PC-3 (cell line): Measurements from ENCODE around the gene TMED7. TPM values are rescaled to one million over a fixed set of nuclear protein-coding genes. Genes with fewer than 3 reads are reported as not detected.

Source experiments
- ATAC-seq: fragments of 200-7000 bp; cut with Tn5 transposase; 2 replicates; pipeline ENCODE4 v1.9.1; 2020; ENCODE audit warnings: mild to moderate bottlenecking, moderate library complexity
- BruUV-seq: library from RNA; stranded (reverse); fragments of 400-500 nt; replicated peaks from 2 replicates; lab custom pipeline; 2021; lab: Mats Ljungman, UMichigan
- CTCF ChIA-PET: fragments of 300-600 bp; sonication (Branson Sonifier 250); formaldehyde crosslinking; loops from one replicate; lab custom pipeline; 2022; ENCODE audit warnings: antibody characterized with exemption; lab: Charles Lee
- POLR2A ChIA-PET: fragments of 300-600 bp; sonication (Branson Sonifier 250); formaldehyde crosslinking; loops from one replicate; lab custom pipeline; 2022; ENCODE audit warnings: antibody characterized with exemption; ENCODE audit not compliant: unreplicated experiment; lab: Charles Lee
- DNase-seq: peaks from one replicate; pipeline ENCODE4 v3.0.0-alpha.2; 2015
- H2AFZ ChIP-seq: fragments of 300-600 bp; sonication (generic); 2 replicates; pipeline ENCODE4 v1.6.0; 2016; ENCODE audit warnings: antibody characterized with exemption, low read length
- H3F3A ChIP-seq: fragments of 300-600 bp; sonication (generic); one replicate; pipeline ENCODE4 v1.6.0; 2017; ENCODE audit warnings: antibody characterized with exemption, low read length, control low read depth, mild to moderate bottlenecking; ENCODE audit not compliant: unreplicated experiment
- H3K27ac ChIP-seq: fragments of 300-600 bp; sonication (generic); 2 replicates; pipeline ENCODE4 v1.5.1; 2016; ENCODE audit warnings: mild to moderate bottlenecking, low read length
- H3K27me3 ChIP-seq: fragments of 300-600 bp; sonication (generic); 2 replicates; pipeline ENCODE4 v1.6.1; 2016; ENCODE audit warnings: low read length, mixed read lengths
- H3K36me3 ChIP-seq: fragments of 300-600 bp; sonication (generic); 2 replicates; pipeline ENCODE4 v1.6.1; 2016; ENCODE audit warnings: low read depth, mixed run types, low read length, mixed read lengths
- H3K4me1 ChIP-seq: fragments of 300-600 bp; sonication (generic); 2 replicates; pipeline ENCODE4 v1.5.1; 2016; ENCODE audit warnings: low read length; ENCODE audit not compliant: insufficient read depth
- H3K4me2 ChIP-seq: fragments of 300-600 bp; sonication (generic); 2 replicates; pipeline ENCODE4 v1.6.0; 2016; ENCODE audit warnings: low read length
- H3K4me3 ChIP-seq: fragments of 300-600 bp; sonication (generic); 2 replicates; pipeline ENCODE4 v1.5.1; 2016; ENCODE audit warnings: mild to moderate bottlenecking, low read length, mixed read lengths
- H3K79me2 ChIP-seq: fragments of 300-600 bp; sonication (generic); 2 replicates; pipeline ENCODE4 v1.6.1; 2017; ENCODE audit warnings: low read length, mixed read lengths
- H3K9ac ChIP-seq: fragments of 300-600 bp; sonication (generic); 2 replicates; pipeline ENCODE4 v1.6.0; 2016; ENCODE audit warnings: mild to moderate bottlenecking, low read length
- H3K9me2 ChIP-seq: fragments of 300-600 bp; sonication (generic); replicated peaks from 2 replicates; pipeline ENCODE4 v1.6.1; 2016; ENCODE audit warnings: mixed run types, low read length, mixed read lengths
- H3K9me3 ChIP-seq: fragments of 300-600 bp; sonication (generic); 2 replicates; pipeline ENCODE4 v1.6.1; 2016; ENCODE audit warnings: low read length, mixed read lengths
- H4K20me1 ChIP-seq: fragments of 300-600 bp; sonication (generic); 2 replicates; pipeline ENCODE4 v1.6.1; 2016; ENCODE audit warnings: low read length, mixed read lengths
- EZH2 ChIP-seq: fragments of 300-600 bp; sonication (generic); IDR thresholded peaks from one replicate; pipeline ENCODE4 v1.6.1; 2017; ENCODE audit warnings: antibody characterized with exemption, mild to moderate bottlenecking, low read length; ENCODE audit not compliant: unreplicated experiment
- EZH2phosphoT487 ChIP-seq: fragments of 300-600 bp; sonication (generic); IDR thresholded peaks from 2 replicates; pipeline ENCODE4 v1.6.1; 2018; ENCODE audit warnings: mild to moderate bottlenecking, antibody characterized with exemption, low read length, borderline replicate concordance
- intact Hi-C: fragments of 100-400 bp; cut with micrococcal nuclease; formaldehyde crosslinking; loops from 2 replicates; pipeline ENCODE4 v1.9.0; 2023
- total RNA-seq: library from RNA; depleted of rRNA; stranded (reverse); fragments of >200 nt; gene quantifications from 2 replicates; pipeline ENCODE4 v1.2.3, GENCODE V29; 2014
- TF ChIP-seq, protein P1 (sequence below): fragments of 300-600 bp; sonication (generic); conservative IDR thresholded peaks from 2 replicates; pipeline ENCODE4 v1.5.1; 2017; ENCODE audit warnings: antibody characterized with exemption, low read depth, mild to moderate bottlenecking, low read length

TMED7 gene
- total RNA-seq, 1 experiment from 2014 or later = 234 TPM

- Histone ChIP-seq H2AFZ (0 out of 2 replicates have a peak overlapping the region, but pooled peaks have one; percentile 92), H3K9me2 (no peaks in the 10 kb centered on the region), H3K4me3 (peak overlapping the region; percentile 91), H3K4me2 (peak overlapping the region; percentile 97), H4K20me1 (peaks cover 38% of the 10 kb centered on the region), H3K9me3 (no peaks in the 10 kb centered on the region), H3K4me1 (peaks cover 15% of the 10 kb centered on the region), H3K79me2 (peaks cover 58% of the 10 kb centered on the region), H3K27me3 (no peaks in the 10 kb centered on the region), H3K9ac (peak overlapping the region; percentile 94), H3K36me3 (peaks cover 9% of the 10 kb centered on the region; the same call in 1 of the 2 replicates), H3K27ac (peak overlapping the region; percentile 63; the same call in 1 of the 2 replicates), H3F3A (no peaks in the 10 kb centered on the region)
- TF ChIP-seq, protein P1, sequence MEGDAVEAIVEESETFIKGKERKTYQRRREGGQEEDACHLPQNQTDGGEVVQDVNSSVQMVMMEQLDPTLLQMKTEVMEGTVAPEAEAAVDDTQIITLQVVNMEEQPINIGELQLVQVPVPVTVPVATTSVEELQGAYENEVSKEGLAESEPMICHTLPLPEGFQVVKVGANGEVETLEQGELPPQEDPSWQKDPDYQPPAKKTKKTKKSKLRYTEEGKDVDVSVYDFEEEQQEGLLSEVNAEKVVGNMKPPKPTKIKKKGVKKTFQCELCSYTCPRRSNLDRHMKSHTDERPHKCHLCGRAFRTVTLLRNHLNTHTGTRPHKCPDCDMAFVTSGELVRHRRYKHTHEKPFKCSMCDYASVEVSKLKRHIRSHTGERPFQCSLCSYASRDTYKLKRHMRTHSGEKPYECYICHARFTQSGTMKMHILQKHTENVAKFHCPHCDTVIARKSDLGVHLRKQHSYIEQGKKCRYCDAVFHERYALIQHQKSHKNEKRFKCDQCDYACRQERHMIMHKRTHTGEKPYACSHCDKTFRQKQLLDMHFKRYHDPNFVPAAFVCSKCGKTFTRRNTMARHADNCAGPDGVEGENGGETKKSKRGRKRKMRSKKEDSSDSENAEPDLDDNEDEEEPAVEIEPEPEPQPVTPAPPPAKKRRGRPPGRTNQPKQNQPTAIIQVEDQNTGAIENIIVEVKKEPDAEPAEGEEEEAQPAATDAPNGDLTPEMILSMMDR = no peak
- no peak for TF ChIP-seq EZH2phosphoT487
- no peak for TF ChIP-seq EZH2
- intact Hi-C loops = loop anchor here (2.0 kb wide), 1 partner anchor 14 kb away; no protein-coding TSS in a partner anchor
- ChIA-PET CTCF (interaction anchor here (0.6 kb wide), 1 partner anchor 314 kb away, joined by 4 read pairs; no protein-coding TSS in a partner anchor), POLR2A (interaction anchor here (0.6 kb wide), 1 partner anchor 115 kb away, joined by 3 read pairs; no protein-coding TSS in a partner anchor)
- DNase-seq (no peak), ATAC-seq (no peak)
- no TSS peak for BruUV-seq
These were observed 842 bp downstream of the TMED7 start for GRCh38 chr5:115624994-115625393.

DNA sequence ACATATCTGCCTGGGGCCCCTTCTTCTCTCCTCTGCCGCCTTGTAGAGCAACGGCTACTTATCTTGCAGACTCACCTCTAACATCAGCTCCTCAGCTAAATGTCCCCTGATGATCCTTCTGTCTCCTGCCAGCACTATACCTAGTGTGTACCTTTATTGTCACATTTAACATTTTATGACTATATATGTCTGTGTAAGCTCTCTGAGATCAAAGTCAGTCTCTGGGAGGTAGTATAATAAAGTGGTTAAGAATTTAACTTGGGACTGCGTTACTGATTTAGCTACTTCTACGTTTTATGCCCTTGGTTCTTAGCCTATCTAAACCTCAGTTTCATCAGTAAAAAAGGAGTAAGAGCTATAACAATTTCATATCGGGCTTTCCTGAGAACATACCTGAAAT is 2.2 kb downstream of the TMED7 start:
- no peaks in the 10 kb centered on the region for H3K9me2 ChIP-seq
- H3K27me3 ChIP-seq = no peaks in the 10 kb centered on the region
- no TSS peak for BruUV-seq
- H3K4me2 ChIP-seq = peak overlapping the region; percentile 97
- peak overlapping the region; percentile 91 for H3K4me3 ChIP-seq
- H3K36me3 ChIP-seq = peaks cover 22% of the 10 kb centered on the region
- H4K20me1 ChIP-seq = peaks cover 38% of the 10 kb centered on the region
- peak overlapping the region; percentile 94; the same call in 1 of the 2 replicates for H3K9ac ChIP-seq
- peaks cover 15% of the 10 kb centered on the region for H3K4me1 ChIP-seq
- no peak overlapping the region for H2AFZ ChIP-seq
- no peaks in the 10 kb centered on the region for H3K9me3 ChIP-seq
- DNase-seq (no peak), ATAC-seq (no peak)
- H3F3A ChIP-seq = no peaks in the 10 kb centered on the region
- peaks cover 62% of the 10 kb centered on the region for H3K79me2 ChIP-seq
- H3K27ac ChIP-seq = no peak overlapping the region
- POLR2A ChIA-PET = no interaction called here
- intact Hi-C loops = loop anchor here (2.0 kb wide), 1 partner anchor 13 kb away; no protein-coding TSS in a partner anchor
- CTCF ChIA-PET = interaction anchor here (0.5 kb wide), 1 partner anchor 22 kb away, joined by 3 read pairs; no protein-coding TSS in a partner anchor
- TF ChIP-seq EZH2phosphoT487 (no peak), EZH2 (no peak)
- TF ChIP-seq, protein P1 = no peak

- H3K36me3 ChIP-seq = peaks cover 32% of the 10 kb centered on the region
- CTCF ChIA-PET = no interaction called here
- H3K4me1 ChIP-seq = peaks cover 15% of the 10 kb centered on the region
- peaks cover 62% of the 10 kb centered on the region for H3K79me2 ChIP-seq
- BruUV-seq = no TSS peak
- H3K9me3 ChIP-seq = no peaks in the 10 kb centered on the region
- H2AFZ ChIP-seq = no peak overlapping the region
- H3K9ac ChIP-seq = no peak overlapping the region
- H3F3A ChIP-seq = no peaks in the 10 kb centered on the region
- DNase-seq (no peak), ATAC-seq (no peak)
- H3K4me3 ChIP-seq = no peak overlapping the region
- H3K4me2 ChIP-seq = no peak overlapping the region
- H3K27me3 ChIP-seq = no peaks in the 10 kb centered on the region
- H3K27ac ChIP-seq = no peak overlapping the region
- H4K20me1 ChIP-seq = peaks cover 38% of the 10 kb centered on the region
- POLR2A ChIA-PET = no interaction called here
- TF ChIP-seq EZH2 = no peak
- TF ChIP-seq EZH2phosphoT487 = no peak
- TF ChIP-seq, protein P1 = no peak
- no peaks in the 10 kb centered on the region for H3K9me2 ChIP-seq
- intact Hi-C loops = no loop called here
These were observed 4.4 kb downstream of the TMED7 start for GRCh38 chr5:115621365-115621900.
